NK-92 treated with Interleukin-12 subunit alpha and Interleukin-12 subunit beta, amount 100 ng/mL, for 24 hours (cell line): ENCODE data around the gene TMEFF1.
A peak's percentile ranks its signal among the peaks of the same experiment; 100 is the strongest.

ENCODE experiments used
- DNase-seq: peaks from one replicate; lab custom pipeline; 2025; lab: John Stamatoyannopoulos, UW

Gene TMEFF1

GRCh38 chr9:100575765-100576386 lies 102.9 kb downstream of the TMEFF1 start:
- no peak for DNase-seq

DNA sequence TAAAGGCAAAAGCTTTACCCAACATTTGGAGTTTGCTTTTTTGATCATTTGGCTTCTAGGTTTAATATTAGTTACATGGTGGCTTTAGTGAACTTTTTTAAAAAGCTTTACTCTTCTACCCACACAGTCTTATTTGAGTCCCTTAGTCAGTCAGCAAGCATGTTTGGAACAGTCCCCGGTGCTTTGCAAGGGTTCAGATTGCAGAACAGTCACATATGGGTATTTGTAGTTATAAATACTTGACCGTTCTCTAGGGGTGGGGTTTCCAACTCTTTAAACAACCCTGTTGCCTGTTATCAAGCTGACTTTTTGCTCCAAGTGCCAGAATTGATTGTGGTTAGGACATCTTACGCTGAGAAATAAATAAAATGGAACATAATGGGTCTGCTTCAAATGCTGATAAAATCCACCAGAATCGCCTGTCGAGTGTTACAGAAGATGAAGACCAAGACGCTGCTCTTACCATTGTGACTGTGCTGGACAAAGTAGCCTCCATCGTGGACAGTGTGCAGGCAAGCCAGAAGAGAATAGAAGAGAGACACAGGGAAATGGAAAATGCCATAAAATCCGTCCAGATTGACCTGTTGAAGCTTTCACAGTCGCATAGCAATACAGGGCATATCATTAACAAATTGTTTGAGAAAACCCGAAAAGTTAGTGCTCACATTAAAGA lies 105.0 kb downstream of the TMEFF1 start, which contains the start of gene CAVIN4:
TSS of gene CAVIN4 (plus strand) at position 304 of the 673 bp plus-strand sequence. CDS start at position 369, 65 bp downstream.
- no peak for DNase-seq

GRCh38 chr9:100578610-100579009 lies 105.7 kb downstream of the TMEFF1 start:
- no peak for DNase-seq

GRCh38 chr9:100579665-100580064 lies 106.7 kb downstream of the TMEFF1 start:
- no peak for DNase-seq

GRCh38 chr9:100580257-100580656 lies 107.3 kb downstream of the TMEFF1 start:
- no peak for DNase-seq

DNA sequence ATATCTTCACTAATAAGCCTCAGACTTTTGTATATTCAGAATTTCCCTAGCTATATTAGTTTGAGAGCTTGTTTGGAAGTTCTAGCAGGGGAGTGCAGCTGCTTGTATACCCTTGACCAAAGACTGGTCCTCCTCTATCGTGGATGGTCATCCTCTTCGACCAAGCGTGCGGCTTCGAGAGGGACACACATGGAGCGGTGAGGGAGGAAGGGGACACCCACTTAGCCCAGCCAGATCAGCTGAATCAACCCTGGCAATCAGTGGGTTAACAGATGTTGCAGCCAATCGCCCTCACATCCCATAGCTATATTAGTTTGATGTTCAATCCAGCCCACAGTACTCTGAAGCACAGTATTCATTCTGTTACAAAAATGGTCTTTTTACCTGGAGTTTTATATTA lies 108.1 kb downstream of the TMEFF1 start:
- DNase-seq = no peak

DNA sequence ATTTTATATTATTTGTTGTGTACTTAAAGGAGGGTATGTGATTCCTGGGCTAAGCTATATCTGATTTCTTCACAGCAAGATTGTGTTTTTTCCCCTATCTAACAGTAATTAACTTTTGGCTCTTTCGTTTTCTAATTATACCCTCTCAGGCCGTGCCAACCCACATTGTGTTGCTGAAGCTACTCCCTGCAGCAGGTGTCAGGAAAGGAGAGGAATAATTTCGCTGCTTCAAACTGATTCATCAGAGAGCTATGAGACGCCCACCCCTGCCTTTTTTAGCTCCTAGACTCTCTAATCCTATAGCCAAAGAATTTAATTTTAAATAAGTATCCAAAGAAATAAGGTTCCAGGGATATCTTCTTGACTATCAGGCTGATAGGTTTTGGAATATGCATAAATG lies 108.7 kb downstream of the TMEFF1 start:
- DNase-seq = no peak

- DNase-seq = no peak
These were observed 110.3 kb downstream of the TMEFF1 start for GRCh38 chr9:100583014-100583802.

GRCh38 chr9:100584951-100585350 lies 112.0 kb downstream of the TMEFF1 start:
- DNase-seq = no peak

GRCh38 chr9:100586093-100586492 lies 113.1 kb downstream of the TMEFF1 start:
- DNase-seq = no peak

- no peak for DNase-seq
These were observed 114.4 kb downstream of the TMEFF1 start for GRCh38 chr9:100587375-100587774.

DNA sequence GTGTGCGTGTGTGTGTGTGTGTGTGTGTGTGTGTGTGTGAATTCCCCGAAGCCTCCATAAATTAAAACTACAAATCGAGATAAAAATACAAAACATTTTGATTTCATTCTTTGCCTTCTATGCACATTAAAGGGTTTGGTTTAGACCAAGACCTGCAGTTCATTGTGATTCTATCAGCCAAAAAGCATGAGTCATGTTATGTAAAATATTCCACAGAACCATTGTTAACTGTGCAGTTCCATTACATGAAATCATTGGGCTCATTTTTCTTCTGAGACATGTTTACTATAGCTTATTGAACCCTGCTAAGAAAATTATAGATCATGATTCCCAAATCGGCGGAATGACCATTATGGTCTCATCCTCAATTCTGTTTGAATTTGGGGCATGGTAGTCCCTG lies 116.6 kb downstream of the TMEFF1 start:
- DNase-seq = no peak

DNA sequence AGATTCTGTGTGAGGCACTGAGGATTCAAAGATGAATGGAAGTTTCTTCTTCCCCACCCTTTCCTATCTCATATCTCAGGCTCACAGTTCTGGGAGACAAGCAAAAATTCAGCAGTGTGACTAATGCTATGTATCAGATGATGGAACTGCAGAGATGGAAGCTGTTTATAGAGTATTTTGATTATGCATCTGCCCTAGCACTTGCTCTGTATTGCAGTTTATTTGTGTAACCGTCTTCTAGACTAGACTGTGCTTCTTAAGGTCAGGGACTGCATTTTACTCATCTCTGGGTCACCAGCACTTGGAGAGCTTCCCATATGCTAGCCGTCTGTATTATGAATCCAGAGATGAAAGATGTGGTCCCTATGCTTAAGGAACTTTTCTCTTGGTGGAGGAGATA lies 117.5 kb downstream of the TMEFF1 start:
- no peak for DNase-seq

DNA sequence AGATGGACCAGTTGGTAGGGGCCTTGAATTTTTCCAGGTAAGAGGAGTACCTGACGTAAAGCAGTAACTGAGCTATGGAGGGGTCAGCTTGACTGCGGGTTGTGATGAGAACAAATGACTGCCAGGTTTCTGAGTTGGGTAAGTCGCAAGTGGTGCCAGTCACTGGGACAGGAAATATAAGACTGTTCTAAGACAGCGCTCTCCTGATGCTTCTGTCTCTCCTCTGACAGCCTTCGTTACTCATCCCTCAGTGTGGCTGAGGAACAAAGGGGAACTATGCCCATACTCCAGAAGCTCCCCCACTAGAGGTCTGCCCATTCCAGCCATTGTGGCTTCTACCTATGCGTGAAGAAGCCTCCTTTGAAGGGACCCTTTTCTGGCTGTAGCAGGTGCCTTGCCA lies 118.2 kb downstream of the TMEFF1 start:
- DNase-seq = no peak

DNA sequence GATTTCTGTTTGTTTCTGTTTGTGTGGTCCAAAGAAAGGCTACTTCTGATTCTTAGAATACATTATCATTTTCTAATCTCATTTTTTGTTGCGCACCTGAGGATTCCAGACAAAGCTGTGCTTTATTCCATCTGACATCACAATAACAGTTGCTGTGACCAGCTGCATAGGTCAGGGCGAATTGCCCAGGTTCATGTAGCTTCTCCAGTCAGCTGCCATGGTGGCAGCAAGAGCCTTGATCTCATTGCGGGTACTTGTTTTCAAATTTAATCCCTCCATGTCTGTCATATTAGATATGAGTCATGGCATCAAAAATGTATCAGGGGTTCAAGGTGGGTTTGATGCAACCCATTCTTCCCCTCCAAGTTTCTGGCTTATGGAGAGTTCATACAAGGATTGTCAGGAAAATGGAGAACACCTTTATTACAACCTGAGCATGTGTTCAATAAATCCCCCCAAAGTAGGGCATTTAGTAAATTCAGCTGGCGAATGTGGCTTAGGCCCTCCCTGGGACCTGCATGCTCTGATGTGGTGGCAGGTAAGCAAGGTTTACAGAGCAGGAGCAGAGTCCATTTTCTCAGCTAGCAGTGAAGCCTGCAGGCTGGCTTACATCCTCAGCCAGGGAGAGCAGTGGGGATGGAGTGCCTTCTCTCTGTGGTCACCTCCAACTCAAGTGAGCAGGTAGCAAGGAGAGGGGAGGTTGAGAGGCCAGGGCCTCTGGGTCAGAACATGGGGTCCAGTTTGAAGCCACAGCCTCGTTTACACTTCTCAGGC lies 118.9 kb downstream of the TMEFF1 start:
- DNase-seq = no peak

DNA sequence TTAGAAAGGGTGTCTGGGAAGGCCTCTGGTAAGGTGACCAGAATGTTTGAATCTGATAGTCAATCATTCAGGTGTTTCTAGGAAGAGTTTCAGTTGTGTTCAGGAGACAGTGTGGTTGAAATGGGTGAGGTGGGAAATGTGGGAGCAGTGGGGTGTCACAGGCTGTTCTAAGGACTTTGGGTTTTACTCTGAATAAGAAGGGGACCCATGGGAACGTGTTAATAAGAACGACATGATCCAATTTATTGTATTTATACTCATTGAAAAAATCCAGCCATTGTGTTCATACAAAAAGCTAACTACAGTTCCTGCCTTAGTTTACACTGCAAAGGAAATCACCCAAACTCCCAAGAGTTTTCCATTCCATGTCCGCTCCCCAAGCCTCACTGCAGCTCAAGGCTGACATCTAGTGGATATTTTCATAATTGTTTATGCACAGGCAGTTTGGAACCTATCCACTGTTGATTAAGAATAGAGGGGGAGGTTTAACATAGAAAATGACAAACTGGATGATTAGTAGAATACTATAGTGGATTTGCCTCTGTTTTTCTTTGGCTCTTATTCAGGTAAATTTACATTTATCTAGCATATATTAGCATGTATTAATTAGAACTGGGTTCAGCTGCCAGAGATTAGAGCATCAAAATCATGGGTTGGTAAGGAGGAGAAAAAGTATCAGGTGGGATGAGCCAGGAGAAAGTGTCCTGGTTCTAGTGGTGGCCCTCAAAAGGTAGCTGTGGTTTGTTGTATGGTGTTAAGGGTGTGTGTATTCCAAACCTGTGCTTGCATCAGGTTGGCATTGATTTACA lies 122.6 kb downstream of the TMEFF1 start:
- no peak for DNase-seq

- no peak for DNase-seq
These were observed 124.3 kb downstream of the TMEFF1 start for GRCh38 chr9:100597236-100597635.

- DNase-seq = no peak
These were observed 125.7 kb downstream of the TMEFF1 start for GRCh38 chr9:100598641-100599145.

GRCh38 chr9:100600521-100601079 lies 127.7 kb downstream of the TMEFF1 start:
- no peak for DNase-seq

DNA sequence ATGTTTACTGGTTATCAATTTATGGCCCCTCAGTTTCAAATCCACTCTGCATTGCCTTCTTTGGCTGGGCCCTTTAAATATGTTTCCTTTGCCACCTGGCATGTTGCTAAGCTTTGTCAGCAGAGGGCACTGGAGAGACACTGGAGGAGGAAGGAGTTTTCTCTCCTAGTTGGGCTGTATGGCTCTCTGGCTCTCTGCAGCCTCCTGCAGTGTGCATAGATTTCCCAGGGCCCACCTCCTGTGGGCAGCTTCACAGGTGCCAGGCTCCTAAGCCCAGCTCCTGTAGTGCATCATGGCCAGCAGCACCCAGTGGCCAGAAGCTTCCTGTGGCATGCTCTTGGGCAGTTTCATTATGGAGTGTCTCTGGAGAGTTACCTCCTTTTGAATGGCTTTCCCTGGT lies 128.3 kb downstream of the TMEFF1 start:
- peak; percentile 4 for DNase-seq

DNA sequence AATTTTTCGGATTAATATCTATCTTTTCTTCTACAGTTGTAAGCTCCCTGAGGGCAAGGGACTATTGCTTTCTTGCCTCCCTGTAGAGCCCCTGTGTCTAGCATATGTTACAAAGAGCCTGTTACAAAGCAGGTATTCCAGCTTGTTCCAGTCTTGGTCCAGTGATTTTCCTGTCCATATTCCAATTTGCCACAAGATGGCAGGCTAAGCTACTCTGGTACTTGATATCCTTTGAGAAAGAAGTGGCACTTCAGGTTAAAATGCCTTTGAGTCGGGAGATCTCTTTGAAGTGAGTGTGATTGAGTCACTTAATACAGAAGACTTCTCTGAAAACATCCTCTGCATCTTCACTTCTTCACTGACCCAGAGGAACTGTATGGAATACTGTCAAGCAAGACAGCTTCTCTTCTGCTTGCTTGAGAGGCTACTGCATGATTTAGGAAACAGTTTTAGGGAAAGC lies 129.4 kb downstream of the TMEFF1 start:
- no peak for DNase-seq
